T-helper 2 cell (primary cell): Measurements from ENCODE around the gene CCKAR.

Experiments used
- DNase-seq, 5 experiments: peaks; one replicate each; pipeline versions ENCODE4 v3.0.0 to v3.0.0-alpha.2; 2012 to 2022

CCKAR gene

DNA sequence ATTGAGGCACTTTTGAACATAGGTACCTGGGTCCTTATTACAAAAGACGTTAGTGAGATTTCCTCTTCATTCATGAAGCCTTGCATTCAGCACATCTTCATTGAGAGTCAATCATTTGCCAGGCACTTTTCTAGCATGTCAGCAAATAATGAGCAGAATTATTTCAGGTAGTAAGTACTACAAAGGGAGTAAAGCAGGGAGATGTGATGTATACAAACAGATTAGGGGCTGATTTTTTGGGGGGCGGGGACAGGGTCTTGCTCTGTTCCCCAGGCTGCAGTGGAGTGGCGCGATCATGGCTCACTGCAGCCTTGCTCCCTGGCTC, 638 bp upstream of the CCKAR start:
- DNase-seq = no peak

DNA sequence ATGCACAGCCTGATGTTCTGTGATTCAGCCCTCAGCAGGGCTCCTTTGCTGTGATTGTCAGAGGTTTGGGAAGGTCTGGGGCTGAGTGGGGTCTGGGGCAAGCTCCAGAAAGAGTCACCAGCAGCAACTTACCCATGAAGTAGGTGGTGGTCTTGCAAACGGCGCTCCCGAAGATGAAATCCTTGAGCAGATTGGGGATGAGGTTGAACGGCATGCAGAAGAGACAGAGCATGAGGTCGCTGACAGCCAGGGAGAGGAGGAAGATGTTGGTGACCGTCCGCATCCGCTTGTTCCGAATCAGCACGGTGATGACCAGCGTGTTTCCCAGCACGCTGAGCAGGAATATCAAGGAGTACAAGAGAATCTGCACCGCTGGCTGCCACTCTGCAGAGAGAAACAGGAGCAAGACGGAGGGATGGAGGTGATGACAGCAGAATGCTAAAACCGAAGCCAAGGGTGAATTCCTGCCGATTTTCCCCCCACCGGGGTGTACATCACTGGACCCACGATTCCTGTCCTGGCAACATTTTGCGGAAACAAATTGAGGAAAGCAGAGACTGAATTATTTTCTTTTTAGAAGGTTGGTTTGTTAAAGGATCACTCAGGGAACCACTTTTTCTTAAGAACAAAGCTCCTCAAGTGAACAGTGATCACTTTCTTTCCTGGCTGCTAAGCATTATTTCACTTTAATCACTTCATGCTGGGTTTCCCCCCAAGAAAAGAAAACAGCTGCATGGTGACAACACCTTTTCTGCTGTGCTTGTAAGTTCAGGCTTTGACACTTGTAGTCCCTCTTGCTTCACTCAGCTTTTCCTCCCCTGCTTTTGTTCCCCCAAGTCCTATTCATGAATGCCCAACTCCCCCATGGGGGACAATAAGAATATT, 941 bp downstream of the CCKAR start:
- DNase-seq = no peak

DNA sequence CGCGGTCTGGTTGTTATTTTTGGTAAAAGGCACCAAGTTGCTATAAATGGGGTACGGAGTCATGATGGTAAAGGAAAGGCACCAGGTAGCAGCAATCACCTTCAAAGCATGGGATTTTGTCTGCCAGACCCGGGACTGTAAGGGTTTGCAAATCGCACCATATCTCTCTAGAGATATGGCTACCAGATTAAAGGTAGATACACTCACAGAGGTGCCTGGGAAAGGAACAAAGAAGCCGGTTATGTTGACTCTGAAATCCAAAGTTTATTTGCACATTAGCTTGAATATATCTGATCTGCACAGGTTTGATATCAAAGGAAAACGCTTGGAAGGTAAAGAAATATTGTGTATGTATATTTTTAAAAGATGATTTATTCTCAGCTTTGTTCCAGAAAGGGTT, 4.6 kb downstream of the CCKAR start:
- DNase-seq = no peak

DNA sequence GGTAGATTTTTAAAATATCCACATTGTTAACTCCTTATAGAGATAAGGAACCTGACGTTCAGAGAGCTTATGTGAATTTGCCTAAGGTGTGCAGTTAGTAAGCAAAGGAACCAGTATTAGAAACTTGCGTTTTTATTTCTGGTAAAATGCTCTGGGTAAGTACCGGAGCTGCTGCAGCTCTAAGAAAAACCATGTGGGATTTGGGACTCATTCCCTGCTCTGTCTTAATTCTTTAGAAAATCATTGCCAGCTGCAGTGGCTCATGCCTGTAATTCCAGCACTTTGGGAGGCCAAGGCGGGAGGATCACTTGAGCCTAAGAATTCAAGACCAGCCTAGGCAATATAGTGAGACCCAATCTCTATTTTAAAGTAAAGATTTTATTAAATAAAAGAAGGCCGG, 5.8 kb downstream of the CCKAR start:
- no peak for DNase-seq

DNA sequence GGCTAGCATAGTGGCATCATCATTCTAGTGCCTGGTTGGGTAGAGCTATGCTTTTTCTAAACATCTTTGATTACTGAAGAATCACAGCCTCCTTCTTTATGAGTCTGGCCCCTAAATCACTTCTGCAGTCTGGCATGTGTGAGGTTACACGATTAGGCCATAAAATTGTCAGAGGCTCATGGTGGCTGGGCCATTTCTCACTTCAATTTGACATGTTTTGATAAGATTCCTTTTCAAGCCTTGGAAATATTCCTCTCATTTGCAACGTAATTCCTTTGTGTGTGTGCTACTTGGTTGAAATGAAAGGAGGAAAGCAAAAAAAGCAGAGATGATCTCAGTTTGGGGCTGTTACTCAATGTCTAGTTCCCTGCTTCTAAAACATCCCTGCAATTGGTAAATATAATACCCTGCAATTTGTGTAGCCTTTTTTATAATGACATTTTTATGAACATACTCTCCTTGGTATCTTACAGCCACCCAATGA, 6.2 kb downstream of the CCKAR start:
- no peak for DNase-seq

DNA sequence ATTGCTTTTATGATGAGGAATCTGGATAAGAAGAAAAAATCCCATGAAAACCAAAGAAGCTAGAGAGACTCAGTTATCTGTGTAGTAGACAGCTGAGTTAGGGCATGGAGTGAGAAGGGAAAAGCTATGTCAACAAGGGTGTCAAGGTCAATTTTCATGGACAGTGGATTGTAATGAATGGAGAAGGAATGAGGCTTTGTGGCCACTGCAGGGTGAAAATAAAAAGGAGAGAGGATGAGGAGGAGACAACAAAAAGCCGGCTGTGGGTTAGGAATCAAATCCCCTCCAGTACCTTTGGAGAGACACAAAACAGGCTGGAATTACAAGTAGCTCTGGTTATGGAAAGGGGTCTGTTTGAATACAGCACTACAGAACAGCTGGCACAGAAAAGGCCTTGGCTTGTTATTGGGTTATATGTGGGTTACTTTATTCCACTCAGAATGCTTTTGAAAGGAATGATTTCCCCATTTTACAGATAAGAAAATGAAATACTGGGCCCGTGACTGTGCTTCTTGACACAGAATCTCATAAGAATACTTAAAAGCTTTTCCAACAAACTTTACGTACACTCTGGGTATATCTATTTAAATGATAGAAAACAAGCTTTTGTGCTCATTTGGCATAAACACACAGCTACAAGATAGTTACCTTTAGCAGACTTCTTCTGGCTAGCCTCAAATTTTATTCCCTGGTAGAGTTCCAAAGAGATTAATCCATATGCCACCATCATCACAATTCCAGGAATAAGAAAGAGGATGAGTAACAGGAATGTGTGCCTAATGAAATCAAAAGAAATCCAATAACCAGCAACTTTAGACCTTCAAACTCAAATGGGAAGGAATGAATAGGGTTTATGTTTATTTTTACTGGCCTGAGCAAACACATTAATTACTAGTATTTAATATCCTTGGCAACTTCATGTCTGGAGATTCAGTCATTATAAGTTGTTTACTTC, 7.5 kb downstream of the CCKAR start:
- no peak for DNase-seq

DNA sequence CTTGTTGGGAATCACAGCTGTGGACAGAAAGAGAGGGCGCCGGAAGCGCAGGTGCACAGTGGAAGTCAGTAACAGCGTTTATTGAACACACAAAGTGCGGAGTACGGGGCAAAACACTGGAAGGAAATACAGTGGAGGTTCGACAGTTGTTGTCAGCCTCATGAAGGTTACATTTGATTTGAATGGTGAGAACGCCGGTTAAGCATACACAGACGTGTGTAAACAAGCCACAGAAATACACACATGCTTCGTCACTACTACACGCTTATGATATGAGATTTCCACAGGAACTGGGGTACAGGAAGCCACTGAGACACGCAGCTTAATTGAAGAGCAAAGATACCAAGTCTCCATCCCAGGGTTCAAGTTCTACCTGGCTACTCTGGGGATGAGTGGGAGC, 12.0 kb downstream of the CCKAR start:
- no peak for DNase-seq

DNA sequence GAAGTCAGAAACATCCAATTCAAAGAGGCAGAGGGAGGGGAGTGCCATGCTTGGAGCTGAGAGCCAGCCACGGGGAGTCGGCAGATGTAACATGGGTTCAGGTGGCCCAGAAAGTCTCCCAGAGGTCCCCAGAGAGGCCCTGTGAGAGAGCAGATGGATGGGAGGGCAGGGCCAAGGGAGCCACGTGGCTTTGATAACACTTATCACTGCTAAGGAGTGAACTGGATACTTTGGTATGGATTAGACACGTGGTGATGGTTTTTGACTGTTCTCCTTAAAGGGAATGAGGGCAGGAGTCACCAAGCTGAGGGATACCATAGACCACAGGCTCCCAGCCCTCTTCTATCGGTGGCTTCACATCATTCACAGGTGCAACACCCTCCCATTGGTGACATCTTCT, 13.7 kb downstream of the CCKAR start:
- DNase-seq = no peak

DNA sequence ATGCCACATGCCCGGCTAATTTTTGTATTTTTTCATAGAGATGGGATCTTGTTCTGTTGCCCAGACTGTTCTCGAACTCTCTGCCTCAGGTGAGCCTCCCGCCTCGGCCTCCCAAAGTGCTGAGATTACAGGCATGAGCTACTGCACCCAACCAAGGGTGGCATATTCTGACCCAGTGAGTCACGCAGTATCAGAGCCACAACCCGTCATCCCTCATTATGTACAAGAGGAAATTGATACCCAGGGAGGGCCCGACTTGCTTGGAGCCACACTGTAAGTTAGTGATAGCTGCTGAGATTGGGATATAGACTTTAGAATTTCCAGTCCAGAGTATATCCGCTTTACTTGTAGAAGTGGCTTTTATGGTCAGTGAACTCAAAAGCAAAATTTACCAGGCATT, 14.6 kb downstream of the CCKAR start:
- DNase-seq = no peak

DNA sequence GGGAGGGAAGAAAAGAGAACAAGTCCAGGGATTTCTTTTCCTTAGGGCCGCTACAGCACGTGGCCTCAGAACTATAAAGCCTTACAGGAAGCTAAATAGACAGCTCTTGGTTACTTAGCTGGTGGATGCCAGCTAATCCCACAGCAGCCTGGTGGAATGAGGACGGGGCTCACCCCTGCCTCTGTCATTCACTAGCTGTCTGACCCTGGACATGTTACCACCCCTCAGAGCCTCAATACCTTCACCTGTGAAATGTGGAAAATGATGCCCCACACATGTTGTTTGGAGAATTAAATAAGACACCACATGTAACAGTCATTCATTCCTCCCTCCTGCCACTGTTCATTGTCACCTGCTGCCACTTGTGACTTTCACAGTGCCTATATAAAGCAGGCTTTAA, 15.7 kb downstream of the CCKAR start:
- DNase-seq = no peak

DNA sequence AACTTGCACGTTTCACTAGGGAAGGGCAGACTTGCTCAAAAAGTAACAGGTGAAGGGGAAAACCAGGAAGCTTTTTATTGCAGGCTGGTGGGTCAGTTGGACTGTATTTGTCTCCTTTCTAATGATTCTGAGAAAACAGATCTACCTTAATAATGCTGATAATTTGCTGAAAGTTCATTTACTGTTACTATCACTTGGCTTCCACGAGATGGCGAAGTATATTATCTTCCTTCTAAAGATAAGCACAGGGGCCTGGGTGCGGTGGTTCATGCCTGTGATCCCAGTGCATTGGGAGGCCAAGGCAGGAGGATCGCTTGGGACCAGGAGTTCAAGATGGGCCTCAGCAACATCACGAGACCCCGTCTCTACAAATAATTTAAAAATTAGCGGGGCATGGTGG, 16.4 kb downstream of the CCKAR start:
- no peak for DNase-seq

DNA sequence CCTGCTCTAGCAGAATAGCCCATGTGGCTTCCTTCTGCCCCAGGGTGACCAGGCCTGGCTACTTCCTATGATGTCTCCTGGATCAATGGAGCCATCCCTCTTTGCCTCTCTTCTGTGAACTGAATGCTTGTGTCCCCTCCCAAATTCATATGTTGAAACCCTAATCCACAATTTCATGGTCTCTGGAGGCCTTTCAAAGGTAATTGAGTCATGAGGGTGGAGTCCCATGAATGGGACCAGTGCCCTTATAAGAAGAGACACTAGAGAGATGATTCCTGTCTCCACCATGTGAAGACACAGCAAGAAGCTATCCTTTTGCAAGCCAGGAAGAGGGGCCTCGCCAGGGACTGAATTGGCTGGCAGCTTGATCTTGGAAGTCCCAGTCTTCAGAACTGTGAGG, 18.4 kb downstream of the CCKAR start:
- no peak for DNase-seq

DNA sequence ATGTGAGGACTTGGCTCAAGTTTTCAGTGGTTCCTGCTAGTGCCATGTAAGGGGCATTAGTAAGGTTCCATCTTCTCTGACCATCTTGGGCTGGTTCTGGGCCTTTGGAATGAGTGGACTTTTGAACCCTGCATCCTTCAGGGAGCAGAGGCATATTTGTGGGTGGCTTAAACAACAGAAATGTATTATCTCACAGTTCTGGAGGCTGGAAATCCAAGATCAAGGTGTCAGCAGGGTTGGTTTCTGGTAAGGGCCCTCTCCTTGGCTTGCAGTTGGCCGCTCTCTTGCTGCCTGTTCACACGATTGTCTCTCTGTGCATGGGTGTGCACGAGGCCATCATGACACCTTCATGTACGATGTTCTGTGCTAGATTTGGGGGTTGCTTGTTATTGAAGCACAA, 21.3 kb downstream of the CCKAR start:
- no peak for DNase-seq

DNA sequence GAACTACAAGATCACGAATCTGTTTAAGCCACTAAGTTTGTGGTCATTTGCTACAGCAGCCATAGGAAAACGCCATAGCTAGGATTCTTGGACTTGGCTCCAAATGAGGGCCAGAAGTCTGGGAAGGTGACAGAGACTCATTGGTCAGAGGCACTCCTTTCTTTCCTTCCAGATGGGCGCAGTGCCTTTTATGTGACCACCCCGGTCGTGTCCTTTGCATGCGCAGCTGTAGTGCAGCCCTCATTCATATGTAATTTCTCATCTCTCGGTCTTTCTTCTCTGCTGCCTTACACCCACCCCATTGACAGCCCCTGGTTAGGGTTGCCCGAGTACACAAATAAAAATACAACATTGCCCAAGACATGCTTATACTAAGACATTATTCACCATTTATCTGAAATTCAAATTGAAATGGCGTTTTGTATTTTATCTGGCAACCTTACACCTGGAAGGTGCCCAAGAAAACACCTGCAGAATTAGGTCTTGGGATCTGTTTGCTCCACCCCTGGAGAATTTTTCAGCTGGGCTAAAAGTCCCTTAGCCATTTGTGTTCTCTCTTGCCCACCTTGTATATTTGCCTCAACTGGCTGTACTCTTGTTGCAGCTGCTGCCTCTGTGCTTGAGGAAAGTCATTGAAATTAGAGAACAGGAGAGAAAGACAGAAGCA, 21.9 kb downstream of the CCKAR start:
- DNase-seq = no peak

DNA sequence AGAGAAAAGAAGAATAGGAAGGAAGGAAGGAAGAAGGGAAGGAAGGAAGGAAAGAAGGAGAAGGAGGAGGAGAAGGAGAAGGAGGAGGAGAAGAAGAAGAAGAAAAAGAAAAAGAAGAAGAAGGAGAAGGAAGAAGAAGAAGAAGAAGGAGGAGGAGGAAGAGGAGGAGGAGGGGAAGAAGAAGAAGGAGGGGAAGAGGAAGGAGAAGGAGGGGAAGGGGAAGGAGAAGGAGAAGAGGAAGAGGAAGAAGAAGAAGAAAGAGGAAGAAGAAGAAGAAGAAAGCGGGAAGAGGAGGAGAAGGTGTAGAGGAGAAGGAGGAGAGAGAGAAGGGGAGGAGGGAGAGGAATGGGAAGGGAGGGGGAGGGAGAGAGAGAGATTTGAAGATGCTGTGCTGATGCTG, 22.6 kb downstream of the CCKAR start:
- DNase-seq = no peak

DNA sequence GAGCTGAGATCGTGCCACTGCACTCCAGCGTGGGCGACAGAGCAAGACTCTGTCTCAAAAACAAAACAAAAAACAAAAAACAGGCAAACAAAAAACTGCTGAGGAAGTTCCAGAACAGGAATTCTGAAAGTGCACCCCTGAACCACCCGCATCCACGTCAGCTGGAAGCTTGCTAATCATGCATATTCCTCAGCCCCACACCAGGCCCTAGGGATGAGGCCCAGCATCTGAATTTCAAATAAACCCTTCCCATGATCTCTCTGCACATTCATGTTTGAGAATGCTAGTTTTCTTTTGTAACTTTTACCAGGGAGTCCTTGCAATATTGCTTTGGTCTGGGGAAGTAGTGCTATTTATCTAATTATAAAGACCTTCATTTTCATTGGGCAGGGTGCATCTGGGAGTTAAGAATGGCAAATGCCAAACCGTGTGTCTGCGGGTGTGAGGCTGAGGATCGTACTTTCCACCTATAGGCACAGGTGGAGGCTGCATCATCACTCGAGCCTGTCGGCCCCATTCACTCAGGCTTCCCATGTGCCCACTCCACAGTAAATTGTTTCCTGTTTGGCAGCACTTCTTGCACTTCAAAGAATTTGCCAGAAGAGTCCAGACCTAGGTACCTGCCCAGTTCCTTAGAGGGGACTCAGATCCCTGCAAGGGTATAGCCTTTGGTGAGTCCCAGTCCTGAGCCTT, 23.6 kb downstream of the CCKAR start:
- no peak for DNase-seq

DNA sequence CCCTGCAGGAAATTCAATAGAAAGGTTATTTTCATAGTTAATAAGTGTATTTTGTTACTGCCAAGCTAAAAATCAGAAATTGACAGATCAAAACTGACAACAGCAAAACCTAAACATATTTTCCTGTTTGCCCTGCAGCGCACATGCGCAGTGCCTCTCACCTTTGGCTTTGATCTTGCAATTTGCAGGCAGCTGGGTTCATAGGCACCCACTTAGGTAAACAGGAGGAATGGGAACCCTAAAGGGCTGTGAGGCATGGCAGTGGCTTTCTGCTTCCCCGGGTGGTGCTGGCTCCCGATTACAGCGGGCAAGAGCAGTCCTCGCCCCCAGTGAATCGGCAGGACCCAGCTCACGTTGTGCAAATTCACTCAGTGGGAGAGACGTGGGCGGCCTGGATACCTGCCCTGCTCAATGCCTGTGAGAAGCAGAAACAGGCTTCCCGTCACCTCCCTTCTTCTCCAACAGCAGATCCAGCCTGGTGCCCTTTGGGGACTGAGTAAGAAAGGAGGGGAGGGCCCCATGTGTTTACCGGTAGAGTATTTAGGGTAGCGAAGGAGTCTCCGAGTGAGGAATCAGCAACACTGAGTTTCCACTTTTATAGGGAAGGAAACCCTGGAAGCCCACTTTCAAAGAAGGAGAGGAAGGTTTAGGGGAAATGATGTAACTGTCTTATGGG, 25.7 kb downstream of the CCKAR start:
- no peak for DNase-seq

DNA sequence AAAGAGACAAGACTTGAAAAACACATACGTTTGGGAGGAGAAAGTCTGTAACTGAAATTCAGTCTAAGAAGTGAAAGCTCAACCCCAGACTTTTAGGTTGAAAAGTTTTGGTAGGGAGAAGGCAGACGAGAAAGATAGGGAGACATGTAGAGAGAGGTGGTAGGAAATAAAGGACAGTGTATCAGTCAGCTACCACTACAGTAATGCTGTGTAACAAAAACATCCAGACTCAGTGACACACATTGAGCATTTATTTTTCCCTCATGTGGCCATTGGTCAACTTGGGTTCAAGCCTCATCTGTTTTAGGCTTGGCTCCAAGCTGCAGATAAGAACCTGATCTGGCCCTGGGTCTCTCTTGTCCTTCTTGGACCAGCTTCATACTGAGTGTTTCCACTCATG, 26.9 kb downstream of the CCKAR start:
- no peak for DNase-seq

DNA sequence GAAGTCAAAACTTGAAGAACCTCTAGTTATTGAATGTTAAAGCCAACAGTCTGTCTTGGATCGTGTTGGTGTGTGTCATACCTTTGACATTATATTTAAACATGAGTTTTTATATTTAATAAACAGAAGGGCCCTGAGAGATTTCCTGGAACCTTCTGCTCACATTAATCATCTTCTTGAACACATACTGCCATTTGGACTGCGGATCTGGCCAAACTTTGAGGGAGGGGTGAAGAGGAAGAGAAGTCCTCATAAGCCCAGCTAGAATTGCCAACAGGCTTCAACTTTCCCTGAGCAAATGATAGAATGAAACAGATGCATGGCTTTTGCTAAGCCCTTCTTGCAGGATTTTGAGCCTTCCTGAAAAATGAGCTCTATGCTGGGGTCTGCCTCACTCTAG, 27.4 kb downstream of the CCKAR start:
- no peak for DNase-seq

DNA sequence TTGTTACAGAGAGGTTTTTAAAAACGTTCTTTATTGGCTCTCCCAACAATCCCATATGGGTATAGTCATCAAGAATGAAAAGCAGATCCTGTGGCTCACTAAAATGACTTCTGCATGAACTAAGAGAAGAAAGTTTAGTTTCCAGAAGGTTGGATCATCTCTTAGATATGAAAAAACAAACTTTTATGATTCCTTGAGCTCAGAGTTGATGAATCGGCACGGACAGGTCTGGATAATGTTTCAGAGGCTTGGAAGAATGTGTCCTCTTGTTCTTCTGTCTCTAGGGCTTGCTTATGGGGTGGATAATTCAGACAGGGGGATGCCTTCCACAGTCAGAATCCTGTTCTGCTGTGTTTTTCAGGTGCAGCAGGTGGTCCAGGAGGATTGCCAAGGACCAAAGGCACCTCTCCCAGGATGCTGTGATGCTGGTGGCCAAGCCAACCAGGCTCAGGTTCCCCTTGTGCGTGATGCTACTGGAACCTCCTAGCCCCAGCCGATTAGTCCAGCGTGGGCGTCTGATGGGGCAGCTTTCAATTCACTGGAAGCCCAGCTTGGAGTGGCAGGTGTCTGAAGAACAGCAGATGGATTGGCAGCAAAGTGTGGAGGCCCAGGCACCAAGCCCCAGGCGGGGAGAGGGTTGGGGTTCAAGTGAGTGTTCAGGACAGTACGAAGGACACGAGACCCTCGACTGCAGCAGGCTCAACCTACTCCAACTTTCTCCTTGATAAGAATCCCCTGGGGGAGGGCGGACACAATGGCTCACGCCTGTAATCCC, 30.3 kb downstream of the CCKAR start:
- DNase-seq = no peak

DNA sequence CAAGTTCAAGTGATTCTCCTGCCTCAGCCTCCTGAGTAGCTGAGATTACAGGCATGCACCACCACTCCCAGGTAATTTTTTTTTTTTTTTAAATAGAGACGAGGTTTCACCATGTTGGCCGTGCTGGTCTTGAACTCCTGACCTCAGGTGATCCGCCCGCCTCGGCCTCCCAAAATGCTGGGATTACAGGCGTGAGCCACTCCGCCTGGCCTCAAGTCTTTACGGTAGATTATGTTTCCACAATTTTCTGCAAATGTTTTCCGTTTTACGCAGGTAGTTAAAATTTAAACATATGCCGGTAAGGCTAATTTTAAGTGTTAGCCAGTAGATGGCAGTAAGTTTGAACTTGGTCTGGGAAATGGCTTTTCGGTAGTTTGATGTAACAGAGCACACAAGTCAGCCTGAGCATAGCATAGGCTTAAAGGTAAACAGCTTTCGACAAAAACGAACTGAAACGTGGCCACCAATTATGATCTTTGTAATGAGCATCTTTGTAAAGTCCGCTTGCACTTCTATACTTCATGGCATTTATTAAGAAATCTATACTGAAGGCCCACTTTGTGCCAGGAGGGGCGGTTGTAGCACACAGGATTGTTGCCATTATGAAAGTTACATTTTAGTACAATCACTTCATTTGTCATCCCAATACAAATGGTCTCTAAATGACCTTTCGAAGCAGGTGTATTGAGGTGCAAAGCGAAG, 31.1 kb downstream of the CCKAR start:
- DNase-seq = peak in 1 of 5 experiments; percentile 72
